H1 (cell line): Measurements from ENCODE around the gene RAB11A. TPM values are rescaled to one million over a fixed set of nuclear protein-coding genes. Genes with fewer than 3 reads are reported as not detected.

Source experiments
- CBX8 ChIP-seq: fragments of 300-800, 300-1000 bp; sonication (generic); IDR thresholded peaks from 2 replicates; pipeline ENCODE4 v1.7.1; 2016; ENCODE audit warnings: low read depth, low read length, borderline replicate concordance
- CHD7 ChIP-seq: fragments of 300-600 bp; sonication (generic); IDR thresholded peaks from 2 replicates; pipeline ENCODE4 v1.7.1; 2012; ENCODE audit warnings: low read length, moderate library complexity, mild to moderate bottlenecking, inconsistent platforms; ENCODE audit not compliant: insufficient replicate concordance
- POU5F1 ChIP-seq: IDR thresholded peaks from 2 replicates; pipeline ENCODE4 v1.6.1; 2011; ENCODE audit warnings: low read depth, mild to moderate bottlenecking, low read length, moderate library complexity
- polyA plus RNA-seq, 7 experiments: library from polyadenylated mRNA; depleted of rRNA in 3 of 7; stranded (reverse) in 5 of 7; unstranded in 2 of 7; fragments of >200 nt in 5 of 7; fragments of 200-250 nt in 2 of 7; gene quantifications; 1 replicate in 5 of 7; 2 replicates in 1 of 7; 4 replicates in 1 of 7; pipeline versions ENCODE4 v1.2.1 to v1.2.3, GENCODE V29; 2011 to 2013; ENCODE audit warnings: missing spikeins in 2 of 7, mixed read lengths in 2 of 7
- total RNA-seq: library from RNA; stranded (reverse); fragmentation: NEBNext Ultra II Directional; extraction: Animal tissue kit (Norgen Biotek cat#: 25700); gene quantifications from 2 replicates; pipeline ENCODE4 v1.2.1, GENCODE V29; 2021

The RAB11A gene
- total and polyA plus RNA-seq, 2 of the 8 experiments (the other 6 are each of a cell fraction or from before 2014, with no cell fraction given), result 211 to 254 TPM

- TF ChIP-seq CHD7 (no peak), POU5F1 (no peak), CBX8 (no peak)
Observed at GRCh38 chr15:65875458-65875857, 6.2 kb downstream of the RAB11A start (continued).
